ENCODE measurements around the gene EFL1.

The EFL1 gene

GRCh38 chr15:82177291-82178010, 85.1 kb downstream of the EFL1 start:
- Histone ChIP-seq H3K9me3 (ENCODE audit: control insufficient read depth, low read length) (no peaks in the 10 kb centered on the region), H3K9ac (no peak overlapping the region), H3K27me3 (ENCODE audit: control insufficient read depth, insufficient read depth, low read length) (no peaks in the 10 kb centered on the region), H3K4me2 (ENCODE audit: low read length) (no peak overlapping the region), H3K36me3 (ENCODE audit: control insufficient read depth, insufficient read depth, low read length) (no peaks in the 10 kb centered on the region), H2AFZ (no peak overlapping the region), H3K79me2 (no peaks in the 10 kb centered on the region), H3K4me3 (ENCODE audit: low read depth, low read length) (no peak overlapping the region), H3K27ac (no peak overlapping the region), H3K4me1 (no peaks in the 10 kb centered on the region)
- TF ChIP-seq CTCF (IDR thresholded peaks at IDR 0.05) = no peak

- TF ChIP-seq CTCF (IDR thresholded peaks at IDR 0.05) = no peak
- no peak overlapping the region for H3K9ac ChIP-seq
- no peaks in the 10 kb centered on the region for H3K9me3 ChIP-seq (ENCODE audit: control insufficient read depth, low read length)
- no peaks in the 10 kb centered on the region for H3K27me3 ChIP-seq (ENCODE audit: control insufficient read depth, insufficient read depth, low read length)
- no peak overlapping the region for H3K27ac ChIP-seq
- H3K79me2 ChIP-seq = no peaks in the 10 kb centered on the region
- no peaks in the 10 kb centered on the region for H3K36me3 ChIP-seq (ENCODE audit: control insufficient read depth, insufficient read depth, low read length)
- H2AFZ ChIP-seq = no peak overlapping the region
- no peak overlapping the region for H3K4me3 ChIP-seq (ENCODE audit: low read depth, low read length)
- no peak overlapping the region for H3K4me2 ChIP-seq (ENCODE audit: low read length)
- no peaks in the 10 kb centered on the region for H3K4me1 ChIP-seq
Observed at GRCh38 chr15:82176542-82176941, 86.0 kb downstream of the EFL1 start.

GRCh38 chr15:82174471-82175235, 87.9 kb downstream of the EFL1 start:
- no peak overlapping the region for H3K27ac ChIP-seq
- no peak for TF ChIP-seq CTCF (IDR thresholded peaks at IDR 0.05)
- H3K9ac ChIP-seq = no peak overlapping the region
- no peaks in the 10 kb centered on the region for H3K79me2 ChIP-seq
- no peak overlapping the region for H3K4me2 ChIP-seq (ENCODE audit: low read length)
- H2AFZ ChIP-seq = no peak overlapping the region
- H3K36me3 ChIP-seq (ENCODE audit: control insufficient read depth, insufficient read depth, low read length) = no peaks in the 10 kb centered on the region
- no peaks in the 10 kb centered on the region for H3K4me1 ChIP-seq
- H3K4me3 ChIP-seq (ENCODE audit: low read depth, low read length) = no peak overlapping the region
- H3K27me3 ChIP-seq (ENCODE audit: control insufficient read depth, insufficient read depth, low read length) = no peaks in the 10 kb centered on the region
- no peaks in the 10 kb centered on the region for H3K9me3 ChIP-seq (ENCODE audit: control insufficient read depth, low read length)

- H3K9me3 ChIP-seq (ENCODE audit: control insufficient read depth, low read length) = no peaks in the 10 kb centered on the region
- no peak overlapping the region for H3K9ac ChIP-seq
- no peak overlapping the region for H3K4me2 ChIP-seq (ENCODE audit: low read length)
- H3K4me3 ChIP-seq (ENCODE audit: low read depth, low read length) = no peak overlapping the region
- H3K27ac ChIP-seq = no peak overlapping the region
- H3K36me3 ChIP-seq (ENCODE audit: control insufficient read depth, insufficient read depth, low read length) = no peaks in the 10 kb centered on the region
- H3K79me2 ChIP-seq = no peaks in the 10 kb centered on the region
- TF ChIP-seq CTCF (IDR thresholded peaks at IDR 0.05) = no peak
- H3K27me3 ChIP-seq (ENCODE audit: control insufficient read depth, insufficient read depth, low read length) = no peaks in the 10 kb centered on the region
- no peaks in the 10 kb centered on the region for H3K4me1 ChIP-seq
- no peak overlapping the region for H2AFZ ChIP-seq
Observed at GRCh38 chr15:82173108-82173507, 89.4 kb downstream of the EFL1 start.
